Stimulated activated effector memory CD8-positive, alpha-beta T cell treated with anti-CD3 and anti-CD28 coated beads, Interleukin-12 subunit alpha, Interleukin-12 subunit beta, amount 100 ng/mL, for 72 hours (primary cell): ENCODE results near the gene CCR5AS.
"Not testable (repeated sequence)": the region's sequence is repeated elsewhere in the genome, so short reads cannot be mapped to it uniquely, and the experiment has no call there.

Experiments used
- ATAC-seq: fragments of 150-1000 bp; cut with Tn5 transposase; 2 replicates; pipeline ENCODE4 v1.10.0; 2021
- DNase-seq, 2 donors: peaks; one replicate each; pipeline ENCODE4 v3.0.0; 2021 to 2022; ENCODE audit warnings: low spot score in 2 of 2
- H3K27ac Mint-ChIP-seq: one replicate; pipeline ENCODE4 v1.8.0; 2022; ENCODE audit warnings: mild to moderate bottlenecking, mixed read lengths
- H3K36me3 Mint-ChIP-seq: one replicate; pipeline ENCODE4 v1.8.0; 2022; ENCODE audit warnings: mild to moderate bottlenecking, mixed read lengths
- H3K4me1 Mint-ChIP-seq: one replicate; pipeline ENCODE4 v1.8.0; 2022; ENCODE audit warnings: mixed read lengths
- H3K4me3 Mint-ChIP-seq: one replicate; pipeline ENCODE4 v1.8.0; 2022; ENCODE audit warnings: mild to moderate bottlenecking, mixed read lengths
- H3K9me3 Mint-ChIP-seq: one replicate; pipeline ENCODE4 v1.8.0; 2022; ENCODE audit warnings: mixed read lengths

CCR5AS gene

GRCh38 chr3:46349484-46350261, 57.2 kb downstream of the CCR5AS start:
- Mint-ChIP-seq H3K36me3 (no peaks in the 10 kb centered on the region), H3K4me1 (peaks cover 69% of the 10 kb centered on the region), H3K27ac (peak overlapping the region; percentile 88), H3K9me3 (no peaks in the 10 kb centered on the region), H3K4me3 (peak overlapping the region; percentile 52)
- peak in 1 of 2 donors; percentile 48 for DNase-seq
- peak; percentile 45 for ATAC-seq

- peak; percentile 39 for ATAC-seq
- H3K36me3 Mint-ChIP-seq = no peaks in the 10 kb centered on the region
- no peak for DNase-seq
- peaks cover 62% of the 10 kb centered on the region for H3K4me1 Mint-ChIP-seq
- peak overlapping the region; percentile 52 for H3K4me3 Mint-ChIP-seq
- no peaks in the 10 kb centered on the region for H3K9me3 Mint-ChIP-seq
- H3K27ac Mint-ChIP-seq = peak overlapping the region; percentile 88
Measured at GRCh38 chr3:46348823-46349482, 57.9 kb downstream of the CCR5AS start.

DNA sequence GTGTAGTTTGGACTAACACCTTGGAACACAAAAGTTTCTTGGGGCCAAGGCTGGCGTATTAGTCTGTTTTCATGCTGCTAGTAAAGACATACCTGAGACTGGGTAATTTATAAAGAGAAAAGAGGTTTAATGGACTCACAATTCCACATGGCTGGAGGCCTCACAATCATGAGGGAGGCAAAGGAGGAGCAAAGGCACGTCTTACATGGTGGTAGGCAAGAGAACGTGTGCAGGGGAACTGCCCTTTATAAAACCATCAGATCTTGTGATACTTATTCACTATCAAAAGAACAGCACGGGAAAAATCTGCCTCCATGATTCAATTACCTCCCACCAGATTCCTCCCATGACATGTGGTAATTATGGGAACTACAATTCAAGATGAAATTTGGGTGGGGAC, 62.4 kb downstream of the CCR5AS start:
- Mint-ChIP-seq H3K4me3 (no peak overlapping the region), H3K4me1 (peaks cover 18% of the 10 kb centered on the region), H3K27ac (no peak overlapping the region), H3K36me3 (no peaks in the 10 kb centered on the region), H3K9me3 (peaks cover 9% of the 10 kb centered on the region)
- DNase-seq (no peak), ATAC-seq (no peak)

- no peak for ATAC-seq
- no peak overlapping the region for H3K27ac Mint-ChIP-seq
- H3K4me1 Mint-ChIP-seq = peaks cover 18% of the 10 kb centered on the region
- H3K36me3 Mint-ChIP-seq = no peaks in the 10 kb centered on the region
- peak in 1 of 2 donors; percentile 45 for DNase-seq
- peaks cover 19% of the 10 kb centered on the region for H3K9me3 Mint-ChIP-seq
- H3K4me3 Mint-ChIP-seq = no peak overlapping the region
Measured at GRCh38 chr3:46338840-46339239, 68.0 kb downstream of the CCR5AS start.

DNA sequence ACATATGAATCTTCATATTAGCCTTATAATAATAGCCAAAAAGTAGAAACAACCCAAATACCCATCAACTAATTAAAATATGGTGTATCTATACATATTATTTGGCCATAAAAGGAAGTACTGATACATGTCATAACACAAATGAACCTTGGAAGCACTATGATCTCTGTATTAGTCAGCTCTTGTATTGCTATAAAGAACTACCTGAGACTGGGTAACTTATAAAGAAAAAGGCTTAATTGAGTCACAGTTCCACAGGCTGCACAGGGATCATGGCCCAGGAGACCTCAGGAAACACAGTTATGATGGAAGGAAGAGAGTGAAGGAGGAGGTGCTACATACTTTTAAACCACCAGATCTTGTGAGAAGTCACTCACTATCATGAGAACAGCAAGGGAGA, 69.0 kb downstream of the CCR5AS start:
- Mint-ChIP-seq H3K27ac (no peak overlapping the region), H3K4me1 (peaks cover 18% of the 10 kb centered on the region), H3K9me3 (peaks cover 19% of the 10 kb centered on the region), H3K36me3 (no peaks in the 10 kb centered on the region), H3K4me3 (no peak overlapping the region)
- ATAC-seq (peak; percentile 78), DNase-seq (peak in 1 of 2 donors; percentile 50)

DNA sequence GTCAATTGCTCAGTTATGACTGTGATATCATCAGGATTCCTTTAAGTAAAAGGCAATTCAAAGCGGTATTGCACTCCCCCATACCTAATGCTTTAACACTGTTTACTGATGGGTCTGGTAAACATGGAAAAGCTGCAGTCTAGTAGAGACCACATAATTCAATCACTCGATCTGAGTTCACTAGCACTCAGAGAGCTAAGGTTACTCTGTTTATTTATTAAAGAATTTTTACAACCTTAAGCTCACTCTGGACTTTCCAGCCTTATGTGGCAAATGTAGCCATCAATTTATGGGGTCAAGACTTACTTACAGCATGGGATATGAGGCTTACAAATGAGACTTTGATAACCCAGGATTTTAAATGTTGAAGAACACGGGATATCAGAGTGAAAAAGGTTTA, 71.3 kb downstream of the CCR5AS start:
- no peak overlapping the region for H3K4me3 Mint-ChIP-seq
- peaks cover 36% of the 10 kb centered on the region for H3K4me1 Mint-ChIP-seq
- no peaks in the 10 kb centered on the region for H3K36me3 Mint-ChIP-seq
- H3K27ac Mint-ChIP-seq = no peak overlapping the region
- no peak for DNase-seq
- H3K9me3 Mint-ChIP-seq = peaks cover 19% of the 10 kb centered on the region
- ATAC-seq = no peak

GRCh38 chr3:46334741-46335478, 72.0 kb downstream of the CCR5AS start:
- H3K4me1 Mint-ChIP-seq = peaks cover 36% of the 10 kb centered on the region
- no peak overlapping the region for H3K27ac Mint-ChIP-seq
- ATAC-seq (peak; percentile 99), DNase-seq (peak in 1 of 2 donors; percentile 53)
- no peaks in the 10 kb centered on the region for H3K36me3 Mint-ChIP-seq
- peaks cover 14% of the 10 kb centered on the region for H3K9me3 Mint-ChIP-seq
- H3K4me3 Mint-ChIP-seq = no peak overlapping the region

DNA sequence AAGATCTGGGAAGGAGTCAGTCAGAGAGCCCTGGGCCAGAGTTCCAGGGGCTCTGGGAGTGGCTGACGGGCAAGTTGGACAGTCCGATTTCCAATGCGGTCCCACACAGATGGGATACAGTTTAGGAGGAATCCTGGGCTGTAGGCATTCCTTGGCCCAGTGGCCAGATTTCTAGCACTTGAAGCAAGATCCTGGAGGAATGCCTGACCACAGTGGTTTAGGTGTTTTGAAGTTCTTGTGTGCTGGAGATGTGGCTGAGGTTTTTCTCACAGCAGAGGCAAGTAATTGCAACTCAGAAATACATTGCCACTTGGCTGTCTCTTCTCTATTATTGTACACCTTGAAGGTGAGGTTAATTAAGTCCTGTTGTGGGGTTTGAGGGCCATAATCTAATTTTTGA, 76.2 kb downstream of the CCR5AS start:
- peaks cover 27% of the 10 kb centered on the region for H3K4me1 Mint-ChIP-seq
- H3K36me3 Mint-ChIP-seq, ATAC-seq, H3K27ac Mint-ChIP-seq, H3K9me3 Mint-ChIP-seq, H3K4me3 Mint-ChIP-seq: not testable (repeated sequence)
- DNase-seq = peak in 1 of 2 donors; percentile 20

DNA sequence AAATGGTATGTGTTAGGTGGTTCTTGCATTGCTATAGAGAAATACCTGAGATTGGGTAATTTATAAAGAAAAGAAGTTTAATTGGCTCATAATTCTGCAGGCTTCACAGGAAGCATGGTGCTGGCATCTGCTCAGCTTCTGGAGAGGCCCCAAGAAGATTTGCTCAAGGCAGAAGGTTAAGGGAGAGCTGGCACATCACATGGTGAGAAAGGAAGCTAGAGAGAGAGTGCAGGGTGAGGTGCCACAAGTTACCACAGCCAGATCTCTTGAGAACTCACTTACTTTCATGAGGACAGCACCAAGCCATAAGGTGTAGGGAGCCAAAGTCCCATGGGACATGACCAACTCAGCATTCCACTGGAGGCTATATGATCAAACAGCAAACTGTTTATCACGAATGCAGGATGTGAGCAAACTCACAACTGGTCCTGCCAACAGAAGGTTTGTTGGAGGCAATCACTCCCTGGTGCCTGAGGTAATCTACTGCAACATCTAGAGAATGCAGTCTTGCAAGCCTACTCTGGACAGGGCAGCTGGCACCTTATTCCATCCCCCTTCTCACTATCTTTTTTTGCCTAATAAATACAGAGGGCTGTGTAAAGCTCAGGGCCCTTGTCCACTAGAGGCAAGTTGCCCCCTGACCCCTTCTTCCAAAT, 81.1 kb downstream of the CCR5AS start:
- Mint-ChIP-seq H3K9me3 (no peaks in the 10 kb centered on the region), H3K36me3 (no peaks in the 10 kb centered on the region), H3K4me3 (no peak overlapping the region), H3K4me1 (no peaks in the 10 kb centered on the region), H3K27ac (peak overlapping the region; percentile 63)
- ATAC-seq = no peak
- DNase-seq = no peak

DNA sequence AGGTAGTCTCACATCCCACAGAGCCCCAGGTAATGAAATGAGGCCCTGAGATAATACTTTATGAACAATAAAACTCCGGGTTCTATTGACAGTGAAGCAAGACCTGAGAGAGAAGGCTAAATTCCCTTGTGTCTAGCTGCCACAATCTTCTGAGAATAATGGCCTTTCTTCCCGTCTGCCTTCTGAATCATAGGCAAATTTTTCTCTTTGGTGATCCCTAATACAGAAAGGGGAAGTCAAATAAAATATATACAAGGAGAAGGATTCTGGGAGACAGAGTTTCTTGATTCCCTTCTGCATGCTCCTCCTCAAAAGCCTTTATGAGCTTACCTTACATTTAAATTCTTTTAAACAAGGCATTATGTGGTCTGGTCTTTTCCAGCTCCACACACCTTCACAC, 82.8 kb downstream of the CCR5AS start:
- DNase-seq (no peak), ATAC-seq (no peak)
- Mint-ChIP-seq H3K36me3 (no peaks in the 10 kb centered on the region), H3K27ac (no peak overlapping the region), H3K4me1 (no peaks in the 10 kb centered on the region), H3K4me3 (no peak overlapping the region), H3K9me3 (no peaks in the 10 kb centered on the region)

GRCh38 chr3:46321461-46322104, 85.3 kb downstream of the CCR5AS start:
- H3K36me3 Mint-ChIP-seq = no peaks in the 10 kb centered on the region
- H3K27ac Mint-ChIP-seq = no peak overlapping the region
- no peak for ATAC-seq
- peaks cover 4% of the 10 kb centered on the region for H3K9me3 Mint-ChIP-seq
- DNase-seq = no peak
- H3K4me1 Mint-ChIP-seq = no peaks in the 10 kb centered on the region
- no peak overlapping the region for H3K4me3 Mint-ChIP-seq

DNA sequence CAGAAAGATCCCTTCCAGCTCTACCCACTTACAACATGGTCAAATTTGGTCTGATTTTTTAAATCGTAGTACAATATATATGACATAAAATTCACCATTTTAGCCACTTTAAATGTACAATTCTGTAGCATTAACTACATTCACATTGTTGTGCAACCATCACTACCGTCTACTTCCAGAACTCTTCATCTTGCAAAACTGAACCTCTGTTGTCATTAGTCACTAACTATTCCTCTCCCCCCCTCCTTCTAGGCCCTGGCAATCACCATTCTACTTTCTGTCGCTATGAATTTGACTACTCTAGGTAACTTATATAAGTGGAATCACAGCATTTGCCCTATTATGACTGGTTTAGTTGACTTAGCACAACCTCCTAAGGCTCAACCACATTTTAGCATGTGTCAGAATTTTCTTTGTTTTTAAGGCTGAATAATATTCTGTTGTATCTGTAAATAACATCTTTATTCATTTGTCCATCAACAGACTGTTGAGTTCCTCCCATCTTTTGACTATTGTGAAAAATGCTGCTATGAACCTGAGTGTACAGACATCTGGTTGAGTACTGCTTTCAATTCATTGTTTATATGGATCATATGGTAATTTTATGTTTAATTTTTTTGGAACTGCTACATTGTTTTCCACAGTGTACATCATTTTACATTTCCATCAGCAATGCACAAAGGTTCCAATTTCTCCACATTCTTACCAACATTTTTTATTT, 88.5 kb downstream of the CCR5AS start:
- peak; percentile 52 for ATAC-seq
- DNase-seq = peak in 1 of 2 donors; percentile 10
- Mint-ChIP-seq H3K9me3 (peaks cover 4% of the 10 kb centered on the region), H3K27ac (no peak overlapping the region), H3K4me3 (no peak overlapping the region), H3K4me1 (no peaks in the 10 kb centered on the region), H3K36me3 (no peaks in the 10 kb centered on the region)

GRCh38 chr3:46316206-46316605, 90.7 kb downstream of the CCR5AS start:
- H3K4me1 Mint-ChIP-seq = no peaks in the 10 kb centered on the region
- no peak overlapping the region for H3K4me3 Mint-ChIP-seq
- no peak for DNase-seq
- peaks cover 4% of the 10 kb centered on the region for H3K9me3 Mint-ChIP-seq
- H3K36me3 Mint-ChIP-seq = no peaks in the 10 kb centered on the region
- H3K27ac Mint-ChIP-seq = no peak overlapping the region
- no peak for ATAC-seq

DNA sequence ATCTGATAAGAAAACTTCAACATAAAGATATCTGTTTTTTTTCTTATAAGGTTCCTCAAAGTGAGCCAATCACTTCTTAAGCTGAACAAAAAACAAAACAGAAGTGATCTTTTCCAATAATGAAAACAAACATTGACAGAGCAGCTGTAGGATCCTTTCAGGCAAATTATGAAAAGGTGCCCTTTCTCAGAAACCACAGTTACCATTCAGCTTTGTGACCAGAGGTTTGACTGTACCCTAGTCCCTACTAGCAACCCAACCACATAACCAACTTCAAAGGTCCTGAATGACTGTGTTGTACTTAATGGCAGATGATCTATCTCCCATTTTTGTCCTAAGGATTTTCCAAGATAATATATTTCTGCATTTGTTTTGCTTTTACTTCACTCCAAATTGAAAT, 92.3 kb downstream of the CCR5AS start:
- DNase-seq (peak in 1 of 2 donors; percentile 43), ATAC-seq (peak; percentile 97)
- Mint-ChIP-seq H3K27ac (no peak overlapping the region), H3K4me3 (no peak overlapping the region), H3K4me1 (no peaks in the 10 kb centered on the region), H3K36me3 (no peaks in the 10 kb centered on the region), H3K9me3 (peaks cover 4% of the 10 kb centered on the region)
